ACHN (cell line): ENCODE measurements around the gene URGCP.
"Not testable (repeated sequence)": the region's sequence is repeated elsewhere in the genome, so short reads cannot be mapped to it uniquely, and the experiment has no call there.

ENCODE experiments used
- DNase-seq: peaks from one replicate; pipeline ENCODE4 v3.0.0-alpha.2; 2015
- in situ Hi-C: cut with HindIII; loops from 2 replicates; pipeline ENCODE4 v1.10.0; 2017; ENCODE audit warnings: low sequenced_read_pairs, low pct_ligation_motif_present, low pct_unique_long_range_greater_than_20kb

URGCP gene

DNA sequence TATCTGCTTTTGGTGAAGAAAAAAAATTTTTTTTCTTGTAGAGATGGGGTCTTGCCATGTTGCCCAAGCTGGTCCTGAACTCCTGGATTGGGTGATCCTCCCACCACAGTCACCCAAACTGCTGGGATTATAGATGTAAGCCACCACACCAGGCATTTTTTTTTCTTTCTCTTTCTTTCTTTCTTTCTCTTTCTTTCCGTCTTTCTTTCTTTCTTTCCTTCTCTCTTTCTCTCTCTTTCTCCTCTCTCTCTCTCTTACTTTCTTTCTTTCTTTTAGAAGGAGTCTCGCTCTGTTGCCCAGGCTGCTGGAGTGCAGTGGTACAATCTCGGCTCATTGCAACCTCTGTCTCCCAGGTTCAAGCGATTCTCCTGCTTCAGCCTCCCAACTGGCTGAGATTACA, 16.3 kb upstream of the URGCP start:
- no peak for DNase-seq
- in situ Hi-C loops: no loop called here

DNA sequence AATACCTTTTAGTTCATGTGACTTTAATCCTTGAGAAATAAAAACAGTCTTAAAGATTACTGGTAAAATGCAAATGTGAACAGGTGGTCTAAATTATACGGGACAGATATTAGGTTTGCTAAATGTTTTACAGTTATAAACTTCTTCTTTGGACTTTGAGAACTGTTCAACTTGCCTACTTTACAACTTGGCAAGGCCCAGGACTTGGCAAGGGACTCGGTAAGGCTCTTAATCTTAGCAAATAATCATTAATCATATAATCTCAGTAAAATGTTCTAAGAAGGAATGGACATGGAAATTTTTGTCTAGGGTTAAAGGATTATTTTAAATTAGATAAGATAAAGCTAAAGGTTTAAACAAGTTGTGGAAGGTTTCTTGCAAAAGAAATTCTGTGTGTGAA, 15.0 kb upstream of the URGCP start:
- DNase-seq: no peak
- in situ Hi-C loops: no loop called here

DNA sequence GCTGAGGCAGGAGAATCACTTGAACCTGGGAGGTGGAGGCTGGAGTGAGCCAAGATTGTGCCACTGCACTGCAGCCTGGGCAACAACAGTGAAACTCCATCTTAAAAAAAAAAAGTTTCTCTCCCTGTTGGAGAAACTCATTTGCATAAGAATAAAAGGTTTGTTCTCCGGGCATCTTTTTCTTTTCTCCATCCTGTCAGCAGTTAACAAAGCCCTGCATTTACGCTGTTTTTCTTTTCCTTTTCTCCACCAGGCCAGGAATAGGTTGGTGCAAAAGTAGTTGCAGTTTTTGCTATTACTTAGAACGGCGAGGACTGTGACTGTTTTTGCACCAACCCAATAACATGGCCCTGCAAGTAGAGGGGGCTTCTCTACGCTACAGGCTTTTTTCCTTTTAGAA, 9.5 kb upstream of the URGCP start:
- in situ Hi-C loops: no loop called here

DNA sequence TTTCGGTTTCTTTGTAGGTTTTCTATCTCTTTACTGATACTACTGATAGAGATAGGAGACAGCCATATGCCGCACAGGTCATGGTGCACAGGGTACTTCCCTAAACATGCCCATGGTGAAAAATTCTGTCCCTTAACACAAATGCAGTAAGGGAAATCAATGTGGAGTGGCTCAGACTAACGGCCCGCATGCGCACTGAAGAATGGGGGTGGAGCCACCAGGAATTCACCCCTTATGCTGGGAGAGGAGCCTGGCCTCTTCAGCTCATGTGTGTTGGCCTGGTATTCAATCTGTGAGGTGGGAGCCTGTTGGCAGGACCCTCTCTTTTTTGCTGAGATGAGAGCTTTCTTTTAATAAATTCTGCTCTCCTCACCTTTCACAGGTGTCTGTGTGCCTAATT, 8.4 kb upstream of the URGCP start:
- no peak for DNase-seq

More for the DNA sequence above, 9.5 kb upstream of the URGCP start:
- no peak for DNase-seq

DNA sequence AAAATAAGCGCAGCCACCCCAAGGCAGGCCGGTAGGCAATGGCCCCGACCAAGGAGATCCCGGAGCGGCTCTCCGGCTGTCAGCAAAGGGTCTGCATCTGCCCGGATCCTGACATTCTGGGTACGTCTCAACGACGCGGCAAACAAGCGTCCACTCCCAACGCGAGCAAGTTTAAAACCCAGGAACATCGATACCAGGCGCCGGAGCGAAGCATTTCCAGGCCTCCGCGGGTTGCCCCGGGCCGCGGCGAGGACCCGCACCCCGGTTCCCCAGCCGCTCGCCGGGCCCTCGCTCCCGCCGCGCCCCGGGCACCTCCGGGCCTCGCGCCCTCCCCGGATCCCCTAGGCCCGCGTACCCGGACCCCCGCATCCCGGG, 453 bp downstream of the URGCP start:
- in situ Hi-C loops: no loop called here
- peak; percentile 56 for DNase-seq

More for the DNA sequence above, 8.4 kb upstream of the URGCP start:
- in situ Hi-C loops: no loop called here

DNA sequence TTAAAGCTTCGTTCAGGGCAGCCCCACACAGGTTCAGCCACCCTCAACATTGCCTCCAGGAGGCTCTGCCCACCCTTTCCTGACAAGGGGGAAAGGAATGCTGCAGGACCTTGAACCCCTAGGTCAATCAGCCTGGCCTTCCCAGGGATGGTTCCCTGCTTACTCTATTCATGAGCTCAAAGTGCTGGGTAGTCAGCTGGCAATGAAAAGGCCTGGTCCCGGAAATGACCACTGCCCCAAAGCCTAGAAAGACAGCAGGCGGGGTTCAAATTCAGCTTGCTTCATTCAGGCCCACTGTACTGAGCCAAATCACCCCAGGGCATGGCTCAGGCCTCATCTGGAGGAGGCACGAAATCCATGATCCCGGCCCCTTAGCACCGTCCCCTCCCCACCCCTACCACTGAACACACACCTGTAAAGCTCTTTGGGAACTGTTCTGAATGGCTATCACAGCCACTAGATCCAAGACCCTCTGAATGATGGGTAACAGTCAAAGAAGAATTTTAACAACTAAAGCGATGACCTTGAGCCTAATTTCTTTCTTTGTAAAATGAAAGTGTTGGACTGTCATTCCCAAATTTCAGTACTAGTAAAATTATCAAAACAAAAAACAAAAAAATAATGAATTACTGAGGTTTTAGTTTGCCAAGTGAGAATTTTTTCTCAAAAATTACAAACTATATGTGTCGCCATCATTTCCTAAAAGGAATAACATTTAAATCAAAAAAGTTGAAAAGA, 1.0 kb downstream of the URGCP start:
- in situ Hi-C loops: no loop called here

DNA sequence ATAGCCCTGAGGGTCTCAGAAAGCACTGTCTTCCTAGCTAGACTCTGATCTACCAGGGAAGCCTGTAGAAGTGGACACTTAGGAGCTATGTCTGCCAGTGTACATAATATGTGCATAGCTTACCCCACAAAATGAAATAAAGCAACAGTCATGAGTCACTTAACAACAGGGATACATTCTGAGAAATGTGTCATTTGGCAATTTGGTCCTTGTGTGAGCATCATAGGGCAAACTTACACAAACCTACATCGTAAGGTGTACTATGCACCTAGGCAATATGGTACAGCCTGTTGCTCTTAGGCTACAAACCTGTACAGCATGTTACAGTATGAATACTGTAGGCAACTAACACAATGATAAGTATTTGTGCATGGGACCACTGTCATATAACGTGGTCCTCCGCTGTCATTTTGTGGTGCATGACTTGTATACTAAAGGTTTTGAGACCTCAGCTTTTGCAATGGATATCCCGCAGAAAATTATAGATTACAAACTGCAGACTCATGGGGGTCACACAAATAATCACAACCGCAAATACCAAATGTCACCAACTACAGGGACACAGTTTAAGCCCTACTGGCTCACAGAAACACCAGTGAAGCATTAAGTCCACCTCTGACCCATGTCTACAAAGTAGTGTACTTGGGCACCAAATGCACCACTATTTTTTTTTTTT, 1.7 kb downstream of the URGCP start:
- in situ Hi-C loops: no loop called here
- no peak for DNase-seq

More for the DNA sequence above, 1.0 kb downstream of the URGCP start:
- DNase-seq: peak; percentile 54

DNA sequence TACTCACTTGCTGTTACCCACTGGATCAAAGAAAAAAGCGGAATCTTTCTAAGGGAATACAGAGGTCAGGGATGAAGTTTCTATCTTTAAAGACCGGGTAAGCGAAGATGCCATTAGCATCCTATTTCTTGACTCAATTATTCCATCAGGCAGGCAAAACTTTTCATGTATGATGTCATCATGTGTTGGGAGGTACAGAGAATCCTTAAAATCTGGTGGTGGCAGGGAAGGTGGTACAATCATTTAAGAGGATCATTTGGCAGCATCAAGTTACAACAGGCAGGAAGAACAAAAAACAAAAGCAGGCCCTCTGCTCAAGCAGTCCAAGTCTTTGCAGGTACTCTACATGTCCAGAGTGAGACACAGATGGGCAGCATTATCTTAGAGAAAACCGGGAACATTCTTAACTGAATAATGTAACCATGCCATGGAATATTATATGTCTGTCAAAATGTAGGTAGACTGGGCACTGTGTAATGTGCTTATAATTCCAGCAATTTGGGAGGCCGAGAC, 3.8 kb downstream of the URGCP start:
- DNase-seq: no peak
- in situ Hi-C loops: no loop called here

DNA sequence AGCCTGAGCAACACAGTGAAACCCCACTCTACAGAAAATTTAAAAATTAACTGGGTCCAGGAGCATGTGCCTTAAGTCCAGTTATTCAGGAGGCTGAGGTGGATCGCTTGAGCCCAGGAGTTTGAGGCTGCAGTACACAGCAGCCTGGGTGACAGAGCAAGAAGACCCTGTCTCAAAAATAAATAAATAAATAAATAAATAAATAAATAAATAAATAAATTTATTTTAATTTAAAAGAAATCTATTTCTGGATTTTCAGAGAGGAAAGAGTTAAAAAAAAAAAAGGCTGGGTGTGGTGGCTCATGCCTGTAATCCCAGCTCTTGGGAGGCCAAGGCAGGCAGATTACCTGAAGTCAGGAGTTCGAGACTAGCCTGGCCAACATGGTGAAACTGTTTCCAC, 7.8 kb downstream of the URGCP start:
- in situ Hi-C loops, DNase-seq: not testable (repeated sequence)

DNA sequence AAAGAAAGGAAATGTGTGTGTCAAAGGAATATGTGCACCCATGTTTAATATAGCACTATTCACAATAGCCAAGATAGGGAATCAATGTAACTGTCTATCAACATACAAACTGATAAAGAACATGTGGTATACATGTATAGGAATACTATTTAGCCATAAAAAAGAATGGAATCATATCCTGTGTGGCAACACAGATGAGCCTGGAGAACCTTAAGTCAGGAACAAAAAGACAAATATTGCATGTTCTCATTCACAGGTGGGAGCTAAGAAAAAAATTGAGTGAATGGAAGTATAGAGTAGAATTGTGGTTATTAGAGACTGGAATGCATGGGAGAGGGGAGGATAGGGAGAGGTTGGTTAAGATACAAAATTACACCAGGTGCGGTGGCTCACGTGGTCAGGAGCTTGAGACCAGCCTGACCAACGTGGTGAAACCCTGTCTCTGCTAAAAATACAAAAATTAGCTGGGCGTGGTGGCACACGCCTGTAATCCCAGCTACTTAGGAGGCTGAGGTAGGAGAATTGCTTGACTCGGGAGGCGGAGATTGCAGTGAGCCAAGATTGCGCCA, 10.5 kb downstream of the URGCP start:
- in situ Hi-C loops: no loop called here
- no peak for DNase-seq

DNA sequence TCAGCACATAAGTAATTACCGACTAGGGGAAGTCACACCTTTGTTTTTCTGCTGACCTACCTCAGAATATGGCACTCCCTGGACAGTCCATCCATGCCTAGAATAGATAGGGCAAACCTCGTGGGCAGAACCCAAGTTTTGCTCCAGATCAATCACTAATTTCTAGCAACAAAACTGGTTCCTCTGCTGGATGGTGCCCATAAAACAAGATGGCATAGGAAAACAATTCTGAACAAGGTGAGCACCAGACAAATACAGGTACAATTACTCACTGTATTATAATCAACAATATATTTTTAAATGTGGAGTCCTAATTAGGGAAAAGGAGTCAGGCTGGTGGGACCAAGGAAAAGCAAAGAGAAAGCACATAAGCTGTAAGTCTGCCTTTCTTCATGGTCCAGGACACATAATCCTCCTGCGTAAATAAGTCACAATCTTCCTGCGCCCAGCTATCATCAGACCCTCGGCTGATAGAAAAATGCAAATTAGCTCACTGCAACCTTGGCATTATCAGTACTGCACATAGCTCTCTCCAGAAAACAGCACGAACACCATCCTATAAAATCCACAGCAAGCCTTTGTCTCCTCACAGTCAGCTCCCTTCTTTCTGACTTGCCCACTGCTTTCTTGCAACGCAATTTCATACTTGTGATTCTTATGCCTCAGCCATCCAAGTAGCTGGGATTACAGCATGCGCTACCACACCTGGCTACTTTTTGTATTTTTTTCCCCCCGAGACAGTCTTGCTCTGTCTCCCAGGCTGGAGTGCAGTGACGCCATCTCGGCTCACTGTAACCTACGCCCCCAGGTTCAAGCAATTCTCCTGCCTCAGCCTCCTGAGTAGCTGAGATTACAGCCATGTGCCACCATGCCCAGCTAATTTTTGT, 15.1 kb downstream of the URGCP start:
- no peak for DNase-seq
- in situ Hi-C loops: no loop called here

DNA sequence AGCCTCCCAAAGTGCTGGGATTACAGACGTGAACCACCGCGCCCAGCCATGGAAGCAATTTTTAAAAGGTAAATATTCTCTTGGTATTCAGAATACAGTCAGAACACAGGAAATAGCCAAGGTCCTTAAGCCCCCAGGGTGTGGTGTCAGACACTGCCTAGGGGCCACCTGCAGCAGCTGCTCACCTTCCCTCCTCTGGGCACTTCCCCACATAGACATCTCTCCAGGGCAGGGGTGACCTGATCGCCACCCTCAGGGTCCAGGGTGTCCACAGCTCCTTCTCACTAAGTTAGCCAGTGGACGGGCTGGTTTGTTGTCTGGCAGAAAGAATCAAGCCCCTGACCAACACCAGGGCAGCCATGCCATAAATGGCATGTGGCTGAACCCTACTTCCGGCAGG, 15.9 kb downstream of the URGCP start:
- in situ Hi-C loops: no loop called here
- DNase-seq: no peak

DNA sequence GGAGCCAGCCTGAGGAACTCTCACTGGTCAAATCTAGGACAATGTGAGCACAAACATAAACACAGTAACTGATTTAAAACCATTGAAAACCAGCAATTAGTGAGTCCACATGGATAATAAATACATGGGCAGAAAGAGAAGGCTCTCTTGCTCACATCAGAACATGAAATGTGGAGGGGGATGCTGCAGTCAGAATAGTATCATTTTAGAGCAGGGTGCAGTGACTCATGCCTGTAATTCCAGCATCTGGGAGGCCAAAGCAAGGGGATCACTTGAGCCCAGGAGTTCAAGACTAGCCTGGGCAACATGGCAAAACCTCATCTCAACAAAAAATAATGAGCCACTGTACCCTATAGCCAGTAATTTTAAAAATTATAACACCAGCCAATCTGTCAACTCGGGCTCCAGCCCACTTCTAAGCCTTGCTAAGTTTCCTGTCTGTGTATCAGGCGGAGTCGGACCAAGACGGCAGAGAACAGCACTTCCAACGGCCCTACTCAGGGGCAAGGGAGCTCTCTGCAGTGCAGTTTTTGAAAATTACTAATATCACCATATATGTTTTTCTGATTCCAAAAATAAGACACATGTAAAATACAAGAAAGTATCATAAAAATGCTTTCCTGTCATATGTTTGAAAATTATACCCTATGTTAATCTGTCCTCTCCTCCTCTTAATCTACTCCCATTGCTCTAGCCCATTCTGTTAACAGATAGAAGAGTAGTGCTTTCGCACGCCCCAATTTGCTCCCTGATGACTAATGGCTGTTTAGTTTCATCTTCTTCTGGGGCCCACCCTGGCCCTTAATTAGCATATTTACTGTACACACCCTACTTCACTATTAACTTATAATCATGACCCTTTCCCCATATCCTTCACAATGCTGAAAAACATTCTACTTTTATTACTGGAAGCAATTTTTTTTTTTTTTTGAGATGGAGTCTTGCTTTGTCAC, 17.1 kb downstream of the URGCP start:
- no peak for DNase-seq
- in situ Hi-C loops: no loop called here

DNA sequence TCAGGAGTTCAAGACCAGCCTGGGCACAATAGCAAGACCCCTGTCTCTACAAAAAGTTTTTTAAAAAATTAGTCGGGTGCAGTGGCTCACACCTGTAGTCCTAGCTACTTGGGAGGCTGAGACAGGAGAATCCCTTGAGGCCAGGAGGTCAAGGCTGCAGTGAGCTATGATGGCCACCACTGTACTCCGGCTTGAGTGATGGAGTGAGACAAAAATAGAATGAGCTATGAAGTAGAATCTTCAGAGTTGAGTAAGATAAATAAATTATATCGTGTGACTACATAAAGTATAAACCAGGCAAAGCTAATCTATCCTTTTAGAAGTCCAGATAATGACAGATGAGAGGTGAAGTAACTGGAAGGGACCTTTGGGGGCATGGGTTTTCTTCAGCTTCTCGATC, 21.8 kb downstream of the URGCP start:
- in situ Hi-C loops: no loop called here
- DNase-seq: no peak

DNA sequence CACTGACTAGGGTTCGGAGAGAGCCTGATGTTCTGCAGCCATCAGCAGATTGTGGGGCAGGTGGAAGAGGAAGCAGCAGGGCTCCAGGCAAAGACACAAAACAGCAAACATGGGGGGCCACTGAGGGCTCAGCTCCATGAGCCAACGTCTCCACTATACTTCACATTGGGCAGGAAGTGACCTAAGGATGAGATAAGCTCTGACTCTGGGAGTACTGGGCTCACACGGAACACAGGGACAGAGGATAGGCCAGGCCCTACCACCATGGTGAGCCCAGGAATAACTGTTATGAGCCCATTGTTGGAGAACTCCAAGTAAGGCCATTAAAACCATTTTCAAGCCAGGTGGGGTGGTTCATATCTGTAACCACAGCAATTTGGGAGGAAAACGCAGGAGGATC, 22.2 kb downstream of the URGCP start:
- in situ Hi-C loops: no loop called here
- DNase-seq: no peak

DNA sequence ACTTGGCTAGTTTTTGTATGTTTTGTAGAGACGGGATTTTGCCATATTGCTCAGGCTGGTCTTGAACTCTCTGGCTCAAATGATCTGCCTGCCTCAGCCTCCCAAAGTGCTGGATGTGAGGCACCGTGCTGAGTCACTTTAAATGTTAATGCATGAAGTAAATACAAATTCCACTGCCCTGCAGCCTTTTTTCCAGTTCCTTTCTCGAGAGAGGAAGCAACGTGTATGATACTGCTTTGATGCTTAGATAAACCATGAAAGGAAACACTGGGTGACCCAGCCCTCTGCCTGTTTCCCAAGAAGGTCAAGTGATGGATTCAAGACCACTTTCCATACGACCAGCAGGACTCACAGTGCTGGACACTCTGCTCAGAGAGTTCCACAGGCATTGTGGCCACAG, 25.8 kb downstream of the URGCP start:
- no peak for DNase-seq

DNA sequence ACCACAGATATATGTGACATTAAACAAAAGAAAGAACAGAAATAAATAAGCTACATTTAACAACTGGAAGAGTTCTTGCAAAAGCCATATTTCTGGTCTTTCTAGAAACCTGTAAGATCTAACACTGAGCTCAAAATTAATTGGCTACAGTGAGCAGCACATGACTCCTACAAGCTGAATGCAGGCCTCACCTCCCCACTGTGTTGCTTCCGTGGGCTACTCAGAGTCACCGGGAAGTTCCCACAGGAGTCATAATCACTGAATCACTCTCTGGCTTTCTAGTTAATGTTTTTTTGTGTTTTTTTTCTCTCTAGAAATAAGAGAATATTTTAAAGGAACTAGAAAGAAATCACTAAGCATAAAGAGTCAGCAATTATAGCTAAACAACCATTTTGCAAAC, 26.9 kb downstream of the URGCP start:
- in situ Hi-C loops: no loop called here
- peak; percentile 30 for DNase-seq

More for the DNA sequence above, 25.8 kb downstream of the URGCP start:
- in situ Hi-C loops: no loop called here

DNA sequence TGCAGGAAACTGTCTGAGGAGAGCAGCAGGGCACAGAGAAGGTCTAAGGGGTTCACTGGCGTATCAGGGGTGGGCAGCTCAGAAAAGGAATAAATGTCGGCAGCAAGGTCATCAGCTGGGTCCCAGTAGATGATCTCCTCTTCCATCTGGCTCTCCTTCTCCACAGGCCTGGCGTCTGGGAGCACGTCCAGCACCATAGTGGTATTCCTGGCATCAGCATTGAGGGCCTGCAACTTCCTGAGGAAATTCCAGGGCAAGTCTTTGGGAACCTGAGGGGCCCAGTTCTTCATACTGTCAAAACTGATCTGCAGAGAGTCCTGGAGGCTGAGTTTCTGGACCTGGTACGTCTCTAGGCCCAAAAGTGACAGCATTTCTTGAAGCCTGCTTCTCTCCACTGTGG, 27.5 kb downstream of the URGCP start:
- DNase-seq: no peak
- in situ Hi-C loops: no loop called here
